GM13977 (cell line): Measurements from ENCODE around the gene EEIG1.
"Not testable (repeated sequence)": the region's sequence is repeated elsewhere in the genome, so short reads cannot be mapped to it uniquely, and the experiment has no call there.

Experiments
- DNase-seq: peaks from one replicate; pipeline ENCODE4 v3.0.0; 2012; ENCODE audit warnings: low spot score
- CTCF ChIP-seq: IDR thresholded peaks from 2 replicates; pipeline ENCODE4 v1.5.1; 2012; ENCODE audit warnings: mild to moderate bottlenecking, control low read depth; ENCODE audit not compliant: insufficient read depth; ENCODE audit errors: extremely low read depth, missing control alignments
- in situ Hi-C: fragments of 300-500 bp; cut with MboI; formaldehyde crosslinking; loops from one replicate; pipeline ENCODE4 v1.12.0; 2022; ENCODE audit warnings: low sequenced_read_pairs, low pct_unique_long_range_greater_than_20kb, mixed read lengths, inconsistent platforms; ENCODE audit not compliant: unreplicated experiment

Gene EEIG1

GRCh38 chr9:127980706-127981558 is at the start of gene EEIG1:
Gene EEIG1, minus strand, starts transcription at chr9:127980989. Its CDS starts 852 bp downstream, at chr9:127980137.
- in situ Hi-C loops, result no loop called here
- TF ChIP-seq CTCF, result no peak
- DNase-seq, result peak; percentile 99

- no peak for DNase-seq
- in situ Hi-C loops, result no loop called here
- no peak for TF ChIP-seq CTCF
Observed at GRCh38 chr9:128027705-128028104, 46.9 kb upstream of the EEIG1 start.

GRCh38 chr9:128026773-128027541 is 46.2 kb upstream of the EEIG1 start:
- no peak for DNase-seq
- in situ Hi-C loops, result no loop called here
- TF ChIP-seq CTCF, result no peak

- TF ChIP-seq CTCF, result no peak
- peak; percentile 57 for DNase-seq
- in situ Hi-C loops, result no loop called here
Observed at GRCh38 chr9:128026255-128026772, 45.5 kb upstream of the EEIG1 start.

DNA sequence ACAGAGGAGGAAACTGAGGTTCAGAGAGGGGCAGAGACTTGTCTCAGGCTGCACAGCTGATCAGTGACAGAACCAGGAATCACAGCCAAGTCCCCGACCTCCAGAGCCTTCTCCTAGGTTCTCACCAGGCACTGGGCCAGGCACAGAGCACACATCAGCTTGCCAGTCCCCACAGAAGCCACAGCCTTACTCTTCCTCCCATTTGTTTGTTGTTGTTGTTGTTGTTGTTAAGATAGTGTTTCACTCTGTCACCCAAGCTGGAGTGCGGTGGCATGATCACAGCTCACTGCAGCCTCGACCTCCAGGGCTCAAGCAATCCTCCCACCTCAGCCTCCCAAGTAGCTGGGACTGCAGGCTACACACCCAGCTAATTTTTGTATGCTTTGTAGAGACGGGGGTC is 44.9 kb upstream of the EEIG1 start:
- no peak for TF ChIP-seq CTCF
- no peak for DNase-seq
- in situ Hi-C loops, result no loop called here

DNA sequence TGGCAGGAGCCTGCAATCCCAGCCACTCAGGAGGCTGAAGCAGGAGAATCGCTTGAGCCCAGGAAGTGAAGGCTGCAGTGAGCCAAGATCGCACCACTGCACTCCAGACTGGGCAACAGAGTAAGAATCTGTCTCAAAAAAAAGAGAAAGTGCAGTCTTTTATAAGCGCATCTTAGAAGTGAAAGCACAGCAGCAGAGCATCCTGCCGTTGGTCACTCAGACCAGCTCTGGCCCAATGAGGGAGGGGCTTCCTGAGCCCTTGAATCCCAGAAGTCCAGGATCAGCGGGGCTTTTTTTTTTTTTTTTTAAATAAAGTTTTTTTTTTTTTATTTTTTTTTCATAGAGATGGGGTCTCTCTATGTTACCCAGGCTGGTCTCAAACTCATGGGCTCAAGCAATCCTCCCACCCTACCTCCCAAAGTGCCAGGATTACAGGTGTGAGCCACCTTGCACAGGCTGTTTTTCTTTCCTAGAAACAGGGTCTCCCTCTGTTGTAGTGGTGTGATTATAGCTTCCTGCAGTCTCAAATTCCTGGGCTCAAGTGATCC is 44.0 kb upstream of the EEIG1 start:
- in situ Hi-C loops, result no loop called here
- no peak for TF ChIP-seq CTCF
- no peak for DNase-seq

DNA sequence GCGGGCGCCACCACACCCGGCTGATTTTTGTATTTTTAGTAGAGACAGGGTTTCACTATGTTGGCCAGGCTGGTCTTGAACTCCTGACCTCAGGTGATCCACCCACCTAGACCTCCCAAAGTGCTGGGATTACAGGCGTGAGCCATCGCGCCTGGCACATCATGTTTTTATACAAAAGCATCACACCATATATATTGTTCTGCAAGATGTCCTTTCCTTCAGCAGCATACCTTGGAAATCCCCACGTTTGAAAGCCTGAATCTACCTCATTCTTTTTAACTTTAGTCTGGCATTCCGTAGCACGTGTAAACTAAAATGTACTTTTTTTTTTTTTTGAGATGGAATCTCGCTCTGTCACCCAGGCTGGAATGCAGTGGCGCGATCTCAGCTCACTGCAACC is 42.9 kb upstream of the EEIG1 start:
- DNase-seq, in situ Hi-C loops: not testable (repeated sequence)
